ENCODE results near the gene MRPL43. TPM values are rescaled to one million over a fixed set of nuclear protein-coding genes. Genes with fewer than 3 reads are reported as not detected.

MRPL43 gene
- polyA plus RNA-seq, 3 donors from 2014 or later: 117 to 163 (median 129) TPM

Other genes with a start within 250 kb of the MRPL43 start
- gene PAX2, start 241.9 kb downstream of the MRPL43 start, polyA plus RNA-seq: not detected
- gene SLF2, start 74.5 kb downstream of the MRPL43 start, polyA plus RNA-seq: 10 to 100 TPM in 1 of 3 donors, 1 to 10 TPM in 2; 6.1 to 21.3 (median 8.9) TPM
- gene SEMA4G, start 18.0 kb downstream of the MRPL43 start, polyA plus RNA-seq: under 1 TPM in 1 of 3 donors, not detected in 2; 0.35 TPM
- gene TWNK, start within 50 bp of the MRPL43 start, polyA plus RNA-seq: 1 to 10 TPM in 1 of 3 donors, under 1 TPM in 1, not detected in 1; 0.76 to 5.7 TPM
- gene LZTS2, start 12.3 kb upstream of the MRPL43 start, polyA plus RNA-seq: 10 to 100 TPM in 1 of 3 donors, 1 to 10 TPM in 2; 5.8 to 13.1 (median 7.1) TPM
- gene PDZD7, start 43.6 kb upstream of the MRPL43 start, polyA plus RNA-seq: 1 to 10 TPM in 1 of 3 donors, under 1 TPM in 1, not detected in 1; 0.28 to 1.1 TPM
- gene SFXN3, start 43.7 kb upstream of the MRPL43 start, polyA plus RNA-seq: 10 to 100 TPM; 18.2 to 23.0 (median 22.0) TPM
- gene KAZALD1, start 74.5 kb upstream of the MRPL43 start, polyA plus RNA-seq: not detected
- not detected for gene TLX1, start 143.8 kb upstream of the MRPL43 start, polyA plus RNA-seq
- gene LBX1, start 242.0 kb upstream of the MRPL43 start, polyA plus RNA-seq: not detected

Data from immature natural killer cell (primary cell).